ENCODE measurements around the gene MAU2.
"Not testable (repeated sequence)": the region's sequence is repeated elsewhere in the genome, so short reads cannot be mapped to it uniquely, and the experiment has no call there.

Gene MAU2

GRCh38 chr19:19381007-19381926 is 60.6 kb downstream of the MAU2 start:
- in situ Hi-C loops (cut with MboI; ENCODE audit: low sequenced_read_pairs): no loop called here

DNA sequence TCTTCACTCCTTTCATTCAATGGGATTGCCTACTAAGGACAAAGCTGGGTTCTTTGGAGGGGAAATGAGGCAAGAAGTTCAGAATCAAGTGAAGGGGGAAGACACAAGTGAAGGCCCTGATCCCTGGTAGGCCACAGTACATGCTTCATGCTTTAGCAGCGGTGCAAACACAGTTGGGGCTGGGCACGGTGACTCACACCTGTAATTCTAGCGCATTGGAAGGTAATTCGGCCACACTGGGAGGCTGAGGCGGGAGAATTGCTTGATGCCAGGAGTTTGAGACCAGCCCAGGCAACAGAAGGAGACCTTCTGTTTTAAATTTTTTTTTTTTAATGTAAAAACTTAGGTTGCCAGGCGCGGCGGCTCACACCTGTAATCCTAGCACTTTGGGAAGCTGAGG is 61.5 kb downstream of the MAU2 start:
- in situ Hi-C loops (cut with MboI; ENCODE audit: low sequenced_read_pairs): no loop called here

DNA sequence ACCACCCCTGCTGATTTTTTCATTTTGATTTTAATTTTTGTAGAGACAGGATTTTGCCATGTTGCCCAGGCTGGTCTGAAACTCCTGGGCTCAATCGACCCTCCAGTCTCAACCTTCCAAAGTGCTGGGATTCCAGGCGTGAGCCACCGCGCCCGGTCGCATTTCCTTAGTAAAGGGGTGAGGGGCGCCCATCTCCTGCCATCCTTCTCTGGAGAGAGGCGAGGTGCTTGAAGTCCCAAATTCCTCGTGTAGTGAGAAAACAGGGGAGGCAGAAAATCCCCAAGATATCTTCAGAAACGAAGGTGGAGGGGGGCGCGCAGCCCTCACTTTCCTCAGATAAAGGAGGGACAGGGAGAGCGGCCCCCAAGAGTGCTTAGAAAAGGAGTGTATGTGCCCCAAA is 63.9 kb downstream of the MAU2 start:
- in situ Hi-C loops (cut with MboI; ENCODE audit: low sequenced_read_pairs): no loop called here

DNA sequence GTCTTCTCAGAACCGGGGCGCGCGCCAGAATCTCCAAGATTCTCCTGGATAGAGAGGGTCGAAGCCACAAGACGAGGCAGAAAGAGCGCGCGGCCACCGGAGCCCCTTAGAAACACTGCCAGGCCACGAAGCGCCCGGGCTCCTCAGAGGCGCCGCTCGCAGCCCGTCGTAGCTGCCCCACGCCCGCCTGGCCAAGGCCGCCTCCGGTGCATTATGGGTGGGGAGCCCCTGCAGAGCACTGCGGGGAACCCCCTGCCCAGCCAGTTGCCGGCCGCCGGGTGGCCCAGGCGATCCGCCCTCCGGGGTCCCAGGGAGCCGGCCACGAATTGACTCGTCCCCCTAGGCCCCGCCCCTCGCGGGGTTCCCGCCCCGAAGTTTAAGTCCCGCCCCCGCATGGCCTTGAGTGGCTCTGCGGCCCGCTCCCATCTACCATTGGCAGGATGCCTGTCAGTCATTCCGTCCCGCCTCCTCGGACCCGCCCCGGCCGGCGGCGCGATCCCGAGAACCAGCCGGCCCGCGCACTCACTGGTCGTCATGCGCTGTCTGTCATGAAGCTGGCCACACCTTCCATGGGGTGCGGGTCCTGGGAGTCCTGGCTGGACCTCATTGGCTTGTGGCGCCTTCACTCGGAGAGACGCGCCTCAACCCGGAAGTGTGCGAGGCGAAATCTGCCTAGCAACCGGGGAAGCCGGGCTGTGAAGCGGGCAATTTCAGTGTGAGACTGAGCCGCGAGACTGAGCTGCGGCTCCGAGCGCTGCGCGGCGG is 64.7 kb downstream of the MAU2 start:
- in situ Hi-C loops (cut with MboI; ENCODE audit: low sequenced_read_pairs): no loop called here

DNA sequence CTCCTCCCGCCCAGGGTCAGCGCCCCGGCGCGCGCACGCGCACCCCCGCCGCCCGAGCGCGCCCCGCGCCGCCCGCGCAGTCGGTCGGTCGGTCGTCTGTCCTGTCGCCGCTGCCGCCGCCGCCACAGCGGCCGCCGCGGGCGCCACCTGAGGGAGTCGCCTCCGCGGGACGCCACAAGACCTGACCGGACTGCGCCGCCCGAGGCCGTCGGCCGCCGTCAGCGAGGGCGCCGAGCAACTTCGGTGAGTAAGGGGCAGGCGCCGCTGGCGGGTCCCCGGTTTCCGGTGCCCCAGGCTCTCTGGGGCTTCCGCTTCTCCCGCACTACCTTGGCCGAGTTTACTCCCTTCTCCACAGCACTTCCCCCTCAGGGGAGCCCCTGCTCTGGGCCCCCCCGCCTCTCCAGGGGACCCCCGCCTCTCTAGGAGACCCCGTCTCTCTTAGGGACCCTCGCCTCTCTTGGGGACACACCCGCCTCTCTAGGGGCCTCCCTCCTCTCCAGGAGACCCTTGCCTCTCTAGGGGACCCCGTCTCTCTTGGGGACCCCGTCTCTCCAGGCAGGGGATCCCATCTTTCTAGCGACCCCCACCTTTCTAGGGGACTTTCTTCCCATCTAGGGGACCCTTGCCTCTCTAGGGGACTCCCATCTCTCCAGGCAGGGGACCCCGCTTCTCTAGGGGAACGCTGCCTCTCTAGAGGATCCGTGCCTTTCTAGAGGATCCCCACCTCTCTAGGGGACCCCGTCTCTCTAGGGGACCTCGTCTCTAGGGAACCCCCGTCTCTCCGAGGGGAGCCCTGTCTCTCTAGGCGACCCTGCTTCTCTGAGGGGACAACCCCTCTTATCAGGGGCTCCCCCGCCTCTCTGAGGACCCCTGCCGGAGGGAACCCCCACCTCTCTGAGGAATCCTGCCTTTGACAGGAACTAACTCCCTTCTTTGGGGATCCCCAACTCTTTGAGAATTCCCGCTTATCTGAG is 65.6 kb downstream of the MAU2 start:
- in situ Hi-C loops (cut with MboI; ENCODE audit: low sequenced_read_pairs): no loop called here

DNA sequence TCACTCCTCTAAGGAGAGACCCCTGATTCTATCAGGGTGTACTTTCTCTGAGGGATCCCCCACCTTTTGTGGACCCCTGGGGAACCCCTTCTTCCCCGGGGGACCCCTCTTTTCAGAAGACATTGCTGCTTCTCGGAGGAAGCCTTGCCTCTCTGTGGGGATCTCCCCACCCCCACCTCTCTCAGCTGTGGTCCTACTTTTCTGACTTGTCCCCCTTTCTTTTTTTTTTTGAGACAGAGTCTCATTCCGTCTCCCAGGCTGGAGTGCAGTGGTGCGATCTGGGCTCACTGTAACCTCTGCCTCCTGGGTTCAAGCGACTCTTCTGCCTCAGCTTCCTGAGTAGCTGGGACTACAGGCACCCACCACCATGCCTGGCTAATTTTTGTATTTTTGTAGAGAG is 66.5 kb downstream of the MAU2 start:
- in situ Hi-C loops (cut with MboI; ENCODE audit: low sequenced_read_pairs): no loop called here

DNA sequence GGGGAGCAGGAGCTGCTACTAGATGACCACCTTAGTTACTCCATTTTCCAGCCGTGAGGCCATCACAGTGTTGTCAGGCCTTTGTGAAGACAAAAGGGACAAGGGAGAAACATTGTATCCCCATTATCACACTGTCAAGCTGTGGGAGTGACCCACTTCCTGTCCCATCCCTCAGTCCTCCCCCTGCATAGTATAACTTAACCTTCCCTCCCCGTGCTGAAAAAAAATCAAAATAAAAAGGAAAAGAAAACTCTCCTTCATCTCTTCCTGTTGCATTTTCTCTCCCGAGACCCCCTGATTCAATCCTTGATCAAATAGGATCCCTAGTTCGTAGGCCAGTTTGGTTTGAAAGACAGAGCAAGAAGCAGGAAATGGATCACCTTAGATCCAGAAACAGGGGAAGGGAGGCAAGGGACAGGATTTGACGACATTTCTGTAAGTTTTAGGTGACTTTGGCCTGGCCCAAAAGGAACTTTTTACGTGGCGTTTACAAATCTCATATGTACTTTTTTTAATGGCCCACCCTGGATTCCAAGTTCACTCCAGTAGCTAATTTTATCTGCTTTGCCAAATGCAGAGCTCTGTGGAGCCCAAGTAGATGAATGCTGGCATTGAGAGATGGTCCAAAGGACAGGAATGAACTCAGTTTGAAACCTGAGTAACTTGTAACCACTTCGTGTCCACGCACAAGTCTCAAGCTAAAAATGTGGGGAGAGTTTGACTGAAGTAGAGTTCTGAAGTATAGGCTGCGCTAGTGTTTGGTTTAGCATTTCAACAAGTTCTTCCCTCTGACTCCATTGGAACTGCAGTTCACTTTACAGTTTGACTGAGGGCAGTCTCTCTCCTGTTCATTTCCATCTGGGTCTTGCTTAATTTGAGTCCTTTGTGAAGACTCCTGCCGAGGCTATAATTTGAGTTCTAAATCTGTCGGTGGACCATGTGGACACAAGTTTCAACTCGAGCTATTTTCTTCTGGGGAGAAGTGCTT is 68.2 kb downstream of the MAU2 start:
- in situ Hi-C loops (cut with MboI; ENCODE audit: low sequenced_read_pairs): no loop called here

DNA sequence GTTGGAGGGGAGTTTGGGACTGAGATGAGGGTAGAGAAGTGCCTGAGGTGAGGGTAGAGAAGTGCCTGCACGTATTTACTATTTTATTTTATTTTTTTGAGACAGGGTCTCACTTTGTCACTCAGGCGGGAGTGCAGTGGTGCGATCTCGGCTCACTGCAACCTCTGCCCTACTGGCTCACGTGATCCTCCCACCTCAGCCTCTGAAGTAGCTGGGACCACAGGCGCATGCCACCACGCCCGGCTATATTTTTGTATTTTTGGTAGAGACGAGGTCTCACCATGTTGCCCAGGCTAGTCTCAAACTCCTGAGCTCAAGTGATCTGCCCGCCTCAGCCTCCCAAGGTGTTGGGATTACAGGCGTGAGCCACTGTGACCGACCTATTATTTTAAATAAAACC is 69.1 kb downstream of the MAU2 start:
- in situ Hi-C loops (cut with MboI; ENCODE audit: low sequenced_read_pairs): not testable (repeated sequence)

DNA sequence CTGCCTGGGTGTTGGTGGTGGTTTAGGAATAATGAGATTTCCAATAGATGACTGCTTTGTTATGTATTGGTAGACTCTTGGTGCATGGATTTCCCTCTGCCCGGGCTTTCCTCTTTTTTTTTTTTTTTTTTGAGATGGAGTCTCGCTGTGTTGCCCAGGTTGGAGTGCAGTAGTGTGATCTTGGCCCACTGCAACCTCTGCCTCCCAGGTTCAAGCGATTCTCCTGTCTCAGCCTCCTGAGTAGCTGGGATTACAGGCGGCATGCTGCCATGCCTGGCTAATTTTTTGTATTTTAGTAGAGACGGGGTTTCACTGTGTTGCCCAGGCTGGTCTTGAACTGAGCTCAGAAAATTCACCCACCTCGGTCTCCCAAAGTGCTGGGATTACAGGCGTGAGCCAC is 73.7 kb downstream of the MAU2 start:
- in situ Hi-C loops (cut with MboI; ENCODE audit: low sequenced_read_pairs): not testable (repeated sequence)

GRCh38 chr19:19399733-19400433 is 79.3 kb downstream of the MAU2 start:
- in situ Hi-C loops (cut with MboI; ENCODE audit: low sequenced_read_pairs): no loop called here

DNA sequence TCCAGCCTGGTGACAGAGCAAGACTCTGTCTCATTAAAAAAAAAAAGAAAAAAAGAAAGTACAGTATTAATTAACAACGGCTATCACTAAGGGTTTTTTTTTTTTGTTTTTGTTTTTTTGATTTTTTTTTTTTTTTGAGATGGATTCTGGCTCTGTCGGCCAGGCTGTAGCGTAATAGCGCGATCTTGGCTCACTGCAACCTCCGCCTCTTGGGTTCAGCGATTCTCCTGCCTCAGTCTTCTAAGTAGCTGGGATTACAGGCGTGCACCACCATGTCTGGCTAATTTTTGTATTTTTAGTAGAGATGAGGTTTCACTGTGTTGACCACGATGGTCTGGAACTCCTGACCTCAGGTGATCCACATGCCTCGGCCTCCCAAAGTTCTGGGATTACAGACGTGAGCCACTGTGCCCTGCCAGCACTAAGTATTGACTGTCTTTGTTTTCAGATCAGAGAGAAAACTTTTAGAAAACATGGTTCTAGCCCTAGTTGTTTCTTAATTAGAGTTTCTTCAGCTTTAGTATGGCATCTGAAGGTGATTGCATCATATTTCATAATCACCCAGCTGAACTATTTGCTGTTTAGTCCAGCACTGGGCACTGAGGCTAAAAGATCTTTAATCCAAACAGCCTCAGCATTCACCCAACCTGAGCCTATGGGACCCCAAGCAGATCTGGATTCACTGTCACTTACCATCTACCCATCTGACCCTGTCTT is 82.2 kb downstream of the MAU2 start:
- in situ Hi-C loops (cut with MboI; ENCODE audit: low sequenced_read_pairs): no loop called here

GRCh38 chr19:19403373-19403901 is 82.8 kb downstream of the MAU2 start:
- in situ Hi-C loops (cut with MboI; ENCODE audit: low sequenced_read_pairs): no loop called here

- in situ Hi-C loops (cut with MboI; ENCODE audit: low sequenced_read_pairs): no loop called here
Measured at GRCh38 chr19:19404879-19405860, 84.5 kb downstream of the MAU2 start, which contains the start of gene GATAD2A. GATAD2A (plus strand) TSS chr19:19405675; CDS start chr19:19465346, 59,671 bp downstream.

DNA sequence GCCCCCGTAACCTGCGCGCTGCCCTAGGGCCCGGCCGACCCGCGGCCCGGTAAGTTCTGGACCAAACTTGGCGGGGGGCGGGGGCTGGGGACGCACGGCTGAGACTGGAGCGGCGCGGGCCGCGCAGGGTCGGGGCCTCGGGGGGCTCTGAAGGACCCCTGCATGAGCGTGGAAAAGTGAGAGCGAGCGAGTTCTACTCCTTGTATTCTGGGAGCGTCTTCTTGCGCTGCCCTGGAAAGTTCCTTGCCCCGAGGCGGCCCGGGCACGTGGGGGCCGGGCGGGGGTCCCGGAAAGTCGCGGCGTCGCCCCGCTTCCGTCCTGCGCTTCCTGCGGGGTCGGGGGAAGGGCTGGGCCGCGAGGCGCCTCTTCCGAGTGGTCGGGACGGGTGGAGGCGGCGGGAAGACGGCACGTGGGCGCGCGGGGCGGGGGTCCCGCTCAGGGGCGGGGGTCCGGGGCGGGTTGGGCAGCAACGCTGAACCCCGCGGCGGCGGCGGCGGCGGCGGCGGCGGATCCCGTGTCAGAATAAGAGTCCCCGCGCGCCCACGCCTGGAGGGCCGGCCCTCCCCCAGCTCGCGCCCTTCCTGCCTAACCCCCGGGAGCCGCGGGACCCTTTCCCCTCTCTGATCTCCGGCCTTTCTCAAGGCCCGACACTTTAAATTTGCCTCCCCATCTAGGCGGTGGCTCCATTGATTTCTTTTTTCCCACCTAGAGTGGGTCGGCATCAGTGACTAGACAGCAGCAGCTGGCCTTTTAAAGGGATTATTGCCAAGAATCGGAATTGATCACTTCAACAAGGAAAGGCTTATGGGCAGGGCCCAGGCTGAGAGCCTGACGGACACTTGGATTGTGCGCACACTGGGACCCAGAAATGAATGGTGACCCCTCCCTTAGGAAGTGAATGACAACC is 85.6 kb downstream of the MAU2 start:
- in situ Hi-C loops (cut with MboI; ENCODE audit: low sequenced_read_pairs): no loop called here

DNA sequence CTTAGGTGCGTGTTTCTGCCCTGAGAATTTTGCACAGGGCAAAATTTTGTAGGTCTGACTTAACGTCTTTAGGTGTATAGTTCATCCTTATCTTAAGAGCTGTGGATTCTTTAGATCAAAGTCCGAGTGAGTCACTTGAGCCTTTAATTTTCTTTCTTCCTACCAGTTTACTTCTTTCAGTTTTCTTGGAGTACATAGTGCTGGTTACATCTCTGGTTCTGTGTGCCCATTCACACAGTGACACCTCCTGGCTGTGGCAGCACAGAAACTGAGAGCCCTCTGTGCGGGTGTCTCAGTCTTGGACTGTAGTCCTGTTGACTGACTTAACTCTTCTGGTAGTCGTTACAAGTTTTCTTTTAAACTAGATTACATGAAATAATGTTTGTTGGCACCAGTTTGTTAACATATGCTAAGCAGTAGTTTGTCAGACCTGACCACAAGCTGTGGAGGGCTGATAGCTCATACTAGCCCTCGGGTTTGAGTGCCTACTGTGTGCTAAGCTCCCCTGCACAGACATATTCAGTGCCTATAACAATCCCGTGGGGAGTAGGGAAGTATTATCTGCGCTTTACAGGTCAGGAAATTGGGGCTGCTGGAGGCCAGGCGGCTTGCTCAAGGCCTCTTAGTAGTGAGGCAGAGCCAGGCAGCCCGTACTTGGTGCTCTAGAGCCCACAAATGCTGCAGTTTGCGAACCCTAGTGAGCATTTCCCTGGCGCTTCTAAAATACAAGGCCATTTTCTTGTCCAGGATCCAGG is 86.4 kb downstream of the MAU2 start:
- in situ Hi-C loops (cut with MboI; ENCODE audit: low sequenced_read_pairs): no loop called here

All from HL-60/S4 (cell line).